Measurements from ENCODE around the gene TFR2.

The TFR2 gene

GRCh38 chr7:100641463-100641859 is at the start of gene TFR2:
Gene TFR2 (minus strand): TSS chr7:100641552. CDS start chr7:100641509, 43 bp downstream.
- no peak within 1 kb of the TSS for H3K4me3 ChIP-seq (ENCODE audit: low read depth, low read length)
- DNase-seq (ENCODE audit: low read depth) = no peak

GRCh38 chr7:100689230-100690135 is 48.1 kb upstream of the TFR2 start:
- DNase-seq (ENCODE audit: low read depth) = no peak
- no peak overlapping the region for H3K4me3 ChIP-seq (ENCODE audit: low read depth, low read length)

GRCh38 chr7:100688326-100688860 is 47.0 kb upstream of the TFR2 start:
- no peak overlapping the region for H3K4me3 ChIP-seq (ENCODE audit: low read depth, low read length)
- DNase-seq (ENCODE audit: low read depth) = no peak

DNA sequence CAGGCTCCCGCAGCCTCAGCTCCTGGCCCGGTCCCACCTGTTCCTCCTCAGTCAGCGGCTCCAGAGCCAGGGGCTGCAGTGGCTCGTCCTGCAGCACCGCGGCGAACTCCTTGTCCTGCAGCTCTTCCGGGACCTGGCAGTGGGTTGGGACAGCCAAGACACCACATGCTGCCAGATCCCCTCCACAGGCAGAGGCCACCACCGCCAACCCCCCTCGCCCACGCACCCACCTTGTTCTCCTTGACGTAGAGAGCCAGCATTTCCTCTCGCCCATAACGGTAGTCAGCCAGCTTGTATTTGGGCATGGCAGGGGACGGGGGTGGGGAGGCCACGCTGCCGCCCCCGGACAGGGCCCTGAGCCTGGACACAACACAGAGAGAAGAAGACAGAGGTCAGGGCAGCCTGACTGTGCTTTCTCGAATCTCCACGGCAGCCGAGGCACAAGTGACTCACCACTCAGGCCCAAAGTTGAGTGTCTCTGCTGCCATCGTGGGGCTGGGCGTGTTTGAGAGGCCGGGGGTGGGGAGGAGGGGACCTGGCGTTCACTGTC is 46.5 kb upstream of the TFR2 start:
- DNase-seq (ENCODE audit: low read depth) = no peak
- H3K4me3 ChIP-seq (ENCODE audit: low read depth, low read length) = no peak overlapping the region

- no peak for DNase-seq (ENCODE audit: low read depth)
- no peak overlapping the region for H3K4me3 ChIP-seq (ENCODE audit: low read depth, low read length)
Measured at GRCh38 chr7:100687261-100687660, 45.9 kb upstream of the TFR2 start.

- DNase-seq (ENCODE audit: low read depth) = no peak
- no peak overlapping the region for H3K4me3 ChIP-seq (ENCODE audit: low read depth, low read length)
Measured at GRCh38 chr7:100686822-100687211, 45.5 kb upstream of the TFR2 start.

- no peak overlapping the region for H3K4me3 ChIP-seq (ENCODE audit: low read depth, low read length)
- no peak for DNase-seq (ENCODE audit: low read depth)
Measured at GRCh38 chr7:100686201-100686821, 45.0 kb upstream of the TFR2 start.

GRCh38 chr7:100685631-100686145 is 44.3 kb upstream of the TFR2 start:
- no peak for DNase-seq (ENCODE audit: low read depth)
- H3K4me3 ChIP-seq (ENCODE audit: low read depth, low read length) = no peak overlapping the region

- no peak for DNase-seq (ENCODE audit: low read depth)
- no peak overlapping the region for H3K4me3 ChIP-seq (ENCODE audit: low read depth, low read length)
Measured at GRCh38 chr7:100685049-100685605, 43.8 kb upstream of the TFR2 start.

DNA sequence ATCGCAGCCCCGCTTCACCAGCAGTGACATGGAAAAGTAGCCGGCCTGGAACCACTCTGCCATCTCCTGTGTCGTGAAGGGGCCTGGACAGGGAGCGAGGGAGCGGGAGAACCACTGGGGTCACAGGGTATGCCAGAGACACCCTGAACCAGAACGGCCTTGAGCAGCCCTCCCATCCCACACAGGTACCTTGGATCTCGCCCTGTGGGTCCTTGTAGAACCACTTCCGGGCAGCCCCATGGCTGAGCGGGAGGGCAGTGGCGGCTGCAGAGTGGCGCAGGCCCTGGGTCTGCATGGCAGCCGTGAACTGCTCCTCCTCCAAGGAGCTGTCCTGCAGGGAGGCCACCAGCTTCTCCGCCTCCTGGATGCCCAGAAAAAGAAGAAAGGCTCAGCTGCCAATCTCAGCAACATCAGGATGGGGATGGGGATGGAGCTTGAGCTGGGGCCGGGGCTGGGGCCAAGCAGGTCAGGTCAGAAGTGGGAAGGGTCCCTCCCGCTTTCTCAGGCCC is 43.2 kb upstream of the TFR2 start:
- no peak overlapping the region for H3K4me3 ChIP-seq (ENCODE audit: low read depth, low read length)
- DNase-seq (ENCODE audit: low read depth) = no peak

DNA sequence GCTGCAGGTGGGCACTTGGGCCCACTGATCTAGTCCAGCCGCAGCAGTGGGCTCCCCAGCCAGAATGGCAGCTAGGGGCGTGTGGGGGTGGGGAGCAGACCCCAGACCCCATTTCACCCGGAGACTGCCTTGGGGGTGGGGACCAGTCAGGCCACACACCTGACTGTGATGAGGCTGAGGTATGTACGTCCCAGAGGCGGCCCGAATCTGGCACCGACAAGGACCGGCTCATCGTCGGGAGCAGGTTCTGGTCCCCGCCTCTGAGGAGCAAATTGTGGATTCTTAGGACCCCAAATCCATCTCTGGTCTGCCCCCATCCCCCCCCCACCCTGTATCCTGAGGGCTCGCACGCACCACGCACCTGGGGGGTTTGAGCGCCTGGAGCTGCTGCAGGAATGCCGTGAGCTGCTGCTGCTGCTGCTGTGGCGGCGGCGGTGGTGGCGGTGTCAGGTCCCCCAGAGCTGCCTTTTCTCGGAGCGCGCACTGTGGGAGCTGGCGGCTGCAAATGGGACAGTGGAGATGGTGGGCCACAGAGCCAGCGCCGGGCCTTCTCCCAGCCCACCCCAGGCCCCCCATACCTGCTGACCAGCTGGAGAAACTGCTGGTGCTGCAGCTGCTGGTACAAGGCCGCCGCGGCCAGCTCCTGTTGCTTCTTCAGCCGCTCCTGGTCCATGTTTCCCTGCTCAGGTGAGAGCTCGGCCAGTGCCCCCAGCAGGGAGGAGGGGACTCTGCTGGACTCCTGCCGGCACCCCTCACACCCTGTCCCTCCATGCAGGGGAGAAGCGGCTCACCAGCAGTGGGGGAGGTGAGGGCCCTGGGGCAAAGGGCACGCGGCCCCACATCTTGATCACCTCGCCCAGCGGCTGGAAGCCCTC is 42.5 kb upstream of the TFR2 start:
- DNase-seq (ENCODE audit: low read depth) = no peak
- no peak overlapping the region for H3K4me3 ChIP-seq (ENCODE audit: low read depth, low read length)

DNA sequence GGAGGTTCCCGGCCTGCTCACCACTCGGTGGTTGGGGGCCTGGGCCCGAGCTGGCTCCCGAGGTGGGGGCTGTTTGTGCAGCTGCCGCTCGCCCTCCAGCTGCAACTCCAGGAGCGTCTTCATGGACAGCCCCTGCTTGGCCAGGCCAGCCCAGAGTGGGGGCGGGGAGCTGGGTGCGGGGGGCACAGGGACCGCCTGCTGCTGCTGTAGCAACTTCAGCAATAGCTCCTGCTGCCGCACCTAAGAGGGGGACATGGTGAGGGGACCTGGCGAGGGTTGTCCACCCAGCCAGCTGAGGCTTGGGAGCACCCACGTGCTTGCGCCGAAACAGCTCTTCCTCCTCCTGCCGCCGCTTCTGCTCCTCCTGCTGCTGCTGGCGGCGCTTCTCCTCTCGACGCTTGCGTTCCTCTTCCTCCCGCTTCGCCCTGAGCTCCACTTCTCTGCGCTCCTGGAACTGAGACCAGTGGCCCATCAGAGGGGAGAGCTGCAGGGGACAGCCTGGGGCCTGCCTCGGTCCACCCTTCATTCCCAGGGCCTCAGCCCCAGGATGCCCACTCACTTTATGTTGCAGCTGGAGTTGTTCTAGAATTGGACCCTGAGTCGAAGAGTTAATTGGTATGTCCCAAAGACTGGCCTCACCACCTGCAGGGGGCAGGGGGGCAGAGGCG is 41.8 kb upstream of the TFR2 start:
- no peak overlapping the region for H3K4me3 ChIP-seq (ENCODE audit: low read depth, low read length)
- DNase-seq (ENCODE audit: low read depth) = no peak

- no peak overlapping the region for H3K4me3 ChIP-seq (ENCODE audit: low read depth, low read length)
- DNase-seq (ENCODE audit: low read depth) = no peak
Measured at GRCh38 chr7:100682228-100682741, 40.9 kb upstream of the TFR2 start.

- no peak for DNase-seq (ENCODE audit: low read depth)
- H3K4me3 ChIP-seq (ENCODE audit: low read depth, low read length) = no peak overlapping the region
Measured at GRCh38 chr7:100681491-100682227, 40.3 kb upstream of the TFR2 start.

DNA sequence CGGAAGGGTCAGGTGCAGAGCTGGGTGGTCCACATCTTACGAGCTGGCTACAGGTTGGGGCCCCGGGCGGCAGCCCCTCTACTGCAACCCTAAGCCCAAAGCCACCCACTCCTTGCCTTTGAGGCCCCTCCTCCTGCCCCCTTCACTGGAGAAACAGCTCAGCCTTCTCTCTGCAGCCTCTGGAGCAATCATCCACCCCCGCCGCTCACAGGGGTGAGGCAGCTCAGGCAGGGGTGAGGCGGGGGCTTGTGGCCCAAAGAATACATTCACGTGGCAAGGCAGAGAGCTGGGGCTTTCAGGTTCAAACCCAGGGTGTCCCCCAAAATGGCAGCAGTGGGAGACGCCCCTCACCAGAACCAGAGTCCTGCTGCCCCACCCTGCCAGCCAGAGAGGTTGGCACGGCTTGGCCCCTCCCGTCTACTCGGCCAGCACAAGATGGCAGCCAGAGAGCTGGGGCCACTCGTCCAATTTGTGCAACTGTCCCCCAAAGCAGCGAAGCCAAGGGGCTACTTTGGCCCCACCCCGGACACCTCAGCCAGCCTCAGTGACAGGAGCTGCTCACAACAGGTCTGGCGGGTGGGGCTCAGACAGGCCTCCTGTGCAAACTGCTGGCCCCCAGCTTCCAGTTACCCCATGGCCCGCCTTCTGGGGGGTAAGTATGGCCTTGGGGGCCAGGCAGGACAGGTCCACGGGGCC is 39.4 kb upstream of the TFR2 start:
- DNase-seq (ENCODE audit: low read depth) = no peak
- no peak overlapping the region for H3K4me3 ChIP-seq (ENCODE audit: low read depth, low read length)

DNA sequence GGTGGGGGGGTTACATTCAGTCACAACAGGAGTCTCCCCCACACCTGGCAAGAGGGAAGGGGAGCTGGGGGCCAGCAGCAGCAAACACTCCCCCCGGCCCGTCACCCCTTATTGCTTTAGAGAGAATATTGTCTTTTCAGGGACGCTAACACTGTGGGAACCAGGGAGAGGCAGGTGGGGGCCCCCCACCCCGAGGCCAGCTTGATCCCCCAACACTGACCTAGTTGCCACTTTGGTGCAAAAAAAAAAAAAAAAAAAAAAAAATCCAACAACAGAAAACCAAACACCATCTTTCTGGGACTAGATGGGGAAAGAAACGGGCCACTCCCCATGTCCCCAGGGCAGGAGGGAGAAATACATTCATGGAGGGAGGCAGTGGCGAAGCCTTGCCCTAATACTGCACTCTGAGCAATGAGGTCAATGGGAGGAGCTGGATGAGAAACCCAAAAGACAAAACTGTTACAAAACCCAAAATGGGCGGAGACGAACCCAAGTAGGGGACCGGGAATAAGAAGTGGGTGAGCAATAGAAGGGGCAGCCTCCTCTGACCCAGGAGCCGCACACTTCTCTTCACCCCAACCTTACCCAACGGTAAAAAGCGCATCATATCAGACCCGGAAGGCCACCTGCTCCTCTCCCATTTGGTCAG is 38.7 kb upstream of the TFR2 start:
- H3K4me3 ChIP-seq (ENCODE audit: low read depth, low read length) = no peak overlapping the region
- no peak for DNase-seq (ENCODE audit: low read depth)
